Mammary epithelial cell (primary cell): ENCODE results near the gene HOXD12.

Experiments
- EZH2 ChIP-seq: IDR thresholded peaks from 2 replicates; pipeline ENCODE4 v1.6.1; 2012; ENCODE audit warnings: low read length, inconsistent platforms, borderline replicate concordance
- TF ChIP-seq, protein P1 (sequence below), 2 donors: IDR thresholded peaks in 1 of 2; conservative IDR thresholded peaks in 1 of 2; 2 replicates each; pipeline ENCODE4 v1.5.1; 2011 to 2012; ENCODE audit warnings: inconsistent platforms in 2 of 2, low read length in 2 of 2, mild to moderate bottlenecking in 2 of 2, control low read depth in 1 of 2, low read depth in 1 of 2; ENCODE audit not compliant: insufficient read depth in 1 of 2; ENCODE audit errors: extremely low read depth in 1 of 2

DNA sequence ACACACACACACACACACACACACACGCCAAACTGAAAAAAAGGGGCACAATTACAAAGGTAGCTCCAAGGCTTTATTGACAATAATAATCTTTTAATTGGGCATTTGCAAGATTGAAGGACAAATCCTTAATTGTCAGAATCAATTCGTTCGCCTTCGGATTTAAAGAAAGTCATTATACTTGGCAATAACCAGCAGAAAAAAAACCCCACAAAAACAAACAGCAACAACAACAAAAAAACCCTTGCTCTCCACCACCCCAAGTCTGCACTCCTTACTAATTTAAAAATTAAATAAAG is 28.1 kb downstream of the HOXD12 start:
- TF ChIP-seq, protein P1, sequence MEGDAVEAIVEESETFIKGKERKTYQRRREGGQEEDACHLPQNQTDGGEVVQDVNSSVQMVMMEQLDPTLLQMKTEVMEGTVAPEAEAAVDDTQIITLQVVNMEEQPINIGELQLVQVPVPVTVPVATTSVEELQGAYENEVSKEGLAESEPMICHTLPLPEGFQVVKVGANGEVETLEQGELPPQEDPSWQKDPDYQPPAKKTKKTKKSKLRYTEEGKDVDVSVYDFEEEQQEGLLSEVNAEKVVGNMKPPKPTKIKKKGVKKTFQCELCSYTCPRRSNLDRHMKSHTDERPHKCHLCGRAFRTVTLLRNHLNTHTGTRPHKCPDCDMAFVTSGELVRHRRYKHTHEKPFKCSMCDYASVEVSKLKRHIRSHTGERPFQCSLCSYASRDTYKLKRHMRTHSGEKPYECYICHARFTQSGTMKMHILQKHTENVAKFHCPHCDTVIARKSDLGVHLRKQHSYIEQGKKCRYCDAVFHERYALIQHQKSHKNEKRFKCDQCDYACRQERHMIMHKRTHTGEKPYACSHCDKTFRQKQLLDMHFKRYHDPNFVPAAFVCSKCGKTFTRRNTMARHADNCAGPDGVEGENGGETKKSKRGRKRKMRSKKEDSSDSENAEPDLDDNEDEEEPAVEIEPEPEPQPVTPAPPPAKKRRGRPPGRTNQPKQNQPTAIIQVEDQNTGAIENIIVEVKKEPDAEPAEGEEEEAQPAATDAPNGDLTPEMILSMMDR (conservative IDR thresholded peaks at IDR 0.05 in 1 of 2, IDR thresholded peaks at IDR 0.05 in 1 of 2; ENCODE audit: extremely low read depth in 1 of 2, insufficient read depth in 1 of 2, low read depth in 1 of 2, low read length in 2 of 2) = no peak
- no peak for TF ChIP-seq EZH2
